ENCODE results near the gene PCSK6.

DNA sequence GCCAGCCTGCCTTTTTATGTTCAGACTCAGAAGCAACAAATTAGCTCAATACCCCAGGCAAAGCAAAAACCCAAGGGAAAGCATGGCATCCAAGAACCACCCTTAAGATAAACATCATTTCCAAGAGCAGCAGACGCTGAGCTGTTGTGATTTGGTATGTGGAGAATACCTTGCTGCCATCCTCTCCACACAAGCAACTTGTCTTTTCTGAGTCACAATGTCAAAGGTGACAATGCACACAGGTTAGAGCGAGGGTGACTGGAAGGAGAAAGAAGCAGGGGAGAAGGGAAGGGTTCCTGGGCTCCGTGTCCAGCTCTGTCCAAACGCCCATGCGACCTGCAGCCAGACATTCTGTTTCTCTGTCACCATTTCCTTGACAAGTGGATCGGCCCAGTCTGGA lies 6.0 kb downstream of the PCSK6 start:
- TF ChIP-seq L3MBTL2 (conservative IDR thresholded peaks at IDR 0.05), result no peak
- TF ChIP-seq ZNF384 (IDR thresholded peaks at IDR 0.05), result no peak
- TF ChIP-seq ELF4 (IDR thresholded peaks at IDR 0.05), result no peak
- TF ChIP-seq BHLHE40 (IDR thresholded peaks at IDR 0.05; ENCODE audit: borderline replicate concordance), result no peak
- no peak for TF ChIP-seq FOXA1 (IDR thresholded peaks at IDR 0.05)
- TF ChIP-seq SP1 (IDR thresholded peaks at IDR 0.05), result no peak
- no peak for TF ChIP-seq LEF1 (IDR thresholded peaks at IDR 0.05; ENCODE audit: borderline replicate concordance)
- no peak for TF ChIP-seq NFRKB (IDR thresholded peaks at IDR 0.05)
- TF ChIP-seq FOXK2 (IDR thresholded peaks at IDR 0.05), result no peak
- TF ChIP-seq CTBP1 (IDR thresholded peaks at IDR 0.05; ENCODE audit: borderline replicate concordance), result no peak
- TF ChIP-seq HDGF (IDR thresholded peaks at IDR 0.05; ENCODE audit: borderline replicate concordance), result no peak
- no peak for TF ChIP-seq TARDBP (IDR thresholded peaks at IDR 0.05)
- no peak for TF ChIP-seq SUZ12 (IDR thresholded peaks at IDR 0.05)
